ENCODE measurements around the gene TST.

GRCh38 chr22:37015587-37015878 lies 3.7 kb downstream of the TST start:
- no peak for TF ChIP-seq CTCF (IDR thresholded peaks at IDR 0.05)
- no peak for TF ChIP-seq EP300 (IDR thresholded peaks at IDR 0.05)

Measured in tibial nerve (tissue), 4 donors.